GM12892 (cell line): ENCODE results near the gene ULK4.

ENCODE experiments used
- POLR2A ChIP-seq: IDR thresholded peaks from 2 replicates; pipeline ENCODE4 v1.6.1; 2011; ENCODE audit warnings: low read depth, low read length, control low read depth
- POLR2AphosphoS5 ChIP-seq: IDR thresholded peaks from 2 replicates; pipeline ENCODE4 v1.6.1; 2011; ENCODE audit warnings: low read depth, low read length, control low read depth

DNA sequence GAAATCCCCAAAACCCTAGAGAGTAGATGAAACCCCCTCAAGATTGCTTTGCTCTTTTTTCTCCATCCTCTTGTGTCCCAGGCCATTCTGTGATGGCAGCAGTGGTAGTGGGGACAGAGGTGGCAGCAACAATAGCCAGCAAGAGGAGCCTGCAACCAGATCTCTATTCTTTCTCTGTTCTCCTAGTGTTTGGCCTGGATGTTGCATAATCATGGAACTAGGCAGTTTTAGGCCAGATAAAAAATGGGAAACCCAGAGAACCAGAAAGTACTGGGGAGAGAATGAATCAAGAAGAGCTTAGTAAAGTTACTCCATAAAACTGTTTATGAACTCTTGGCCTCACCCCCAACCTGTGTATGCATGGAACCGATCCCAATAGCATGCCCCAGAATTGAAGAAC lies 710.3 kb downstream of the ULK4 start:
- TF ChIP-seq POLR2A (no peak), POLR2AphosphoS5 (no peak)
